NCI-H2107 (cell line): ENCODE data around the gene OR10A2.
A peak's percentile ranks its signal among the peaks of the same experiment; 100 is the strongest.
"Not testable (repeated sequence)": the region's sequence is repeated elsewhere in the genome, so short reads cannot be mapped to it uniquely, and the experiment has no call there.

Experiments used
- DNase-seq: peaks from one replicate; lab custom pipeline; 2025; lab: John Stamatoyannopoulos, UW

The OR10A2 gene

DNA sequence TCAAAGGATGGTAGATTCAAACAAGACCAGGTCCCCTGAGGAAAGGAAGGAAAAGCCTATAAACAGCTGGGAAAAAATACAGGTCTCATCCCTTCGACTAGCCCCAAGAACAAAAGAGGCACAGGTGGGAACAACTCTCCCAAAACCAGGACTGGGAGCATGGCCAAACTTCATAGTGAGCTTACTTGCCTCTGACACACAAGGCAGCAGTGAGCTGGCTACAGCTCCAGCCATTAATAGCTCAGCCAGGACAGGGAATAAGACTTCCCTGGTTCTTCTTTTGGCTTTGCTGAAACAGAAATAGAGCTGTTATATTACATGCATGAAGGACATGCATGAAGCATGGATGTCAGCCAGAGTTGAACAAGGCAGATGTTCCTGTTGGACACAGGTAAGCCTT, at the start of gene OR10A2:
Gene OR10A2 (plus strand): TSS at position 97 of the 400 bp plus-strand sequence. CDS start 6,698 bp downstream, outside the sequence.
- DNase-seq: no peak

DNA sequence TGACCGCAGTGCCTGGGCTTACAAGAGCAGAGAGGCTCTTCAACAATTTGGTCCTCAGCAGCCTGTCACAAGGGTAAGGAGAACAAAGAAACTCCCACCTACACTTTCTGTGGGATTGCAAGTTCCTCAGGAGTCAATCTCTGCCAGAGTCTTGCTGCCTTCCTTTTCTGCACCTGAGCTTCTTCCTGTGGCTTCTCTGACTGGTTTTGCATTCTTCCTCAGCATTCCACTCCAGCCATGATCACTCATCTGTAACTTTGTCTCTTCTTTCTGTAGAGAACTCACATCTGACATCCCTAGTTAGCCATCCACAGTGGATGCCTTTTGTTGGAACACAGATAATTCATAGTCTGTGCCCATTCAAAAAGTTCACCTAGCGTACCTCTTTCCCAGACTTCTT, 49.2 kb upstream of the OR10A2 start:
- DNase-seq: no peak

- DNase-seq: no peak
Observed at GRCh38 chr11:6817694-6818093, 45.2 kb upstream of the OR10A2 start.

- no peak for DNase-seq
Observed at GRCh38 chr11:6818967-6819366, 43.9 kb upstream of the OR10A2 start.

- DNase-seq: no peak
Observed at GRCh38 chr11:6824136-6824823, 38.6 kb upstream of the OR10A2 start.

GRCh38 chr11:6825231-6825744, 37.6 kb upstream of the OR10A2 start:
- DNase-seq: peak; percentile 17

DNA sequence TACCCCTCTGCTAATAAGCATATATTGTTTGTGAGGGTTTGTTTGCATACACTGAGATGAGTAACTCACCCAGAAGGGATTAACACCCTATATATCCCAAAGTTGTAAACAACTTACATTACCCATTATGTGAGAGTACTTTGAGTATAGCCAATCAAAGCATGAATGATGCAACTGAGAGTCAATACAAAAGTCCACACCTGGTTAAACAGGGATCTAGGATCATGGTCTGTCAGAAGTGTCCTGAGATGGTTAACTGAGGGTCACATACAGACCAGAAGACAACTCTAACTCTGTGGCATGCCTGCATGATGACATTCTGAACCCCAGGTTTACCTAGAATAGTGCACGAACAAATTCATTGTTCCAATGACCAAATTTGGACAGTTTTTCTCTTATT, 34.8 kb upstream of the OR10A2 start:
- DNase-seq: no peak

DNA sequence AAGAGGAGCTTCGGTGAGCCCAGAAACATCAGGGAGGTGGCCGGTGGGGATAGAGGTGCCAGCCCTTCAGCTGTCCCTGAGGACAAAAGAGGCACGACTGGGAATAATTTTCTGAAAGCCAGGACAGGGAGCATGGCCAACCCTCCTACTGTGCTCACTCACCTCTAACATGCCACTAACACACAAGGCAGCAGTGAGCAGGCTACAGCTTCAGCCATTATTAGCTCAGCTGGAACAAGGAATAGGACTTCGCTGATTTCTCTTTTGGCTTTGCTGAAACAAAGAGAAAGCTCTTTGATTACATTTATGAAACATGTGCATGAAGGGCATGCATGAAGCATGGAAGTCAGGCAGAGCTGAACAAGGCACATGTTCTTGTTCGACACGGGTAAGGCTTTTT, 29.5 kb upstream of the OR10A2 start:
- DNase-seq: no peak

GRCh38 chr11:6834021-6834420, 28.8 kb upstream of the OR10A2 start:
- DNase-seq: no peak

DNA sequence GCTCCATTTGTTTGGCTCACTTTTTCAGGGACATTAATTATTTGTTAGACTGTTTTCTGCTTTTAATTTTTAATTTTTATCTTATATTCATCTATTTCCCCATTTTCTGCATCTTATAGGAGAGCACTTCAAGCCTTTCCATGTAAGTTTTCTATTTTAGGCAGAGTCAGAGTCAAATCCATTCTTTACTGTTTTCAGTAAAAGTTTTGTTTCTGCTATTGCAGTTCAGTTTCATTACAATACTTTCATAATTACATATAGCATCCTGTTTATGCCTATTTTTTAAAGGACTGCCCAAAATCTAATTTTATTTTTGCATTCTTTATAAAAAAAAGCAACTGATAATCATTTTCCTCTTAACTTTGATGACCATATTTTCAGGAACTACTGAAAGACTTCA, 21.2 kb upstream of the OR10A2 start:
- DNase-seq: no peak

DNA sequence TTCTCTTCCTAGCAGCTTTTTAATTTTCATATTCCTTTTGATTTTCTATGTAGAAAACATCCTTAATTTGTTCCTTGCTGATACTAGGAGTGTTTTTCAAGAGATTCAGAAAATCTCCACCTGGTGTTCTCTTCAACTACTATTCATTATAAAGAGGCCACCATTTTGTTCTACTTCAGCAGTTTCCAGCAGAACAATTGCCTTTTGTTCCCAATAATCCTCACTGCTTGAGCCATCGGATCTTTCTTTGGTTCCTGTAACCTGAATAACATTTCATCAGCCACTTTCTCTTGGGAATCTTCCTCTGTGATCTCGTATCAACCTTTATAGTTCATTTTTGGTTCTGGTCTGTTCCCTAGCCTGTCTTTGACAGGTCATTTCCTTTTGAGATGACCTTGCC, 19.2 kb upstream of the OR10A2 start:
- no peak for DNase-seq

DNA sequence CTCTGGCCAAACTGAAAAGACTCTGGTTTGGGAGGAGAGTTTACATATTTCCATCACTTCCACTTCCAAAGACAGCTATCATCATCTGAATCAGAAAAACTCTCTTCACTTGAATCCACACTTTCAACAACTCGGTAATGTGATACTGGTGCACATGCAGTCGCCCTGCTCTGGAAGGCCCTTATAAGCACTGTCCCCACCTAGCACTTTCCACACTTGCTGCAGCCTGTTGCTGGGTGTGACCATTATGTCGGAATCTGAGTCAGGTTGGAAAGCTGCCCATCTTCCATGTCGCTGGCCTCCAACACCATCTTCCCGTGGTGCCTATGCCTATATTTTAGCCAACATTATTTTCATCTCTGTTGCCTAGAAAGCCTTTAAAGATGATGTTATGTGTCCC, 18.5 kb upstream of the OR10A2 start:
- no peak for DNase-seq

DNA sequence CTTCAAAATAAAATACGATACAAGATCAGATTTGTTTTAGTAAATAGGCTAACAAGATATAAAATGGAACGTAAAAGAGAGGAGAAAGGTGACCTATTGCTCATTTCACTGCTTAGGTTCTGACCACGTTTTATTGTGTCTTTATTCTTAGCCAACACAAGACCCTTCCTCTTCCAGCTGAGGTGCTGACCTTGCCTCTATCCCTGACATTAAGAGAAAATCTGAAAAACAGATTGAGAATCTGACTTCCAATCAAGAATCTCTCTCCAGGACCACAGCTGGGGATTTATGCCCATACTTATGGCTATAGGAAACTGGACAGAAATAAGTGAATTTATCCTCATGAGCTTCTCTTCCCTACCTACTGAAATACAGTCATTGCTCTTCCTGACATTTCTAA, 17.5 kb upstream of the OR10A2 start, which contains the start of gene OR10A5:
Gene OR10A5 (plus strand): TSS at position 301 of the 400 bp plus-strand sequence. CDS start 0 bp downstream, at position 301.
- DNase-seq: no peak

GRCh38 chr11:6850526-6850925, 12.3 kb upstream of the OR10A2 start:
- no peak for DNase-seq

- DNase-seq: not testable (repeated sequence)
Observed at GRCh38 chr11:6854801-6855200, 8.1 kb upstream of the OR10A2 start.

DNA sequence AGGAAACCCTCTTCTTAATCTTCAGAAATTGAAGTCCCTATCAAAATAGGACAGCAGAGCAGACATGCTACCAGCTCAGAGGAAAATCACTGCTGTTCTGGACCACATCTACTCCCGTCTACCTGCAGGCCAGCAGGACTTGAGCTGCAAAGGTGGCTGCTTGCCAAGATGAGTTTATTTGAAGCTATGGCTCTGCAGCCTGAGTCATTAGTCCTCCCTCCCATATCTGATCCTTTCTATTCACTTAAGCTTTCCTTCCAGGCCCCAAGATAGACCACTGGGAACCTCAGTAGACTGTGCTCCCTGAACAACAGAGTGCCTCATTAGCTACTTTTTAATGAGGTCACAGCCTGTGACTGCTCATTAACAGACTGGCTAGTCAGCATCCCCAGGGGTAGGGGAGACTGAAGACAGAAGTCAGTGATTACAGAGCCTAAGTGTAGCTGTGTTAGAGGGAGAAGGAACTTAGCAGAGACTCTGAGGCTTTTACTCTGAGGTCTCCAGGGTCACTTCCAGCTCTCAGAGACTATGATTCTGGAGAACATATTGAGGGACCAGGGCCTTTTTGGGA, 6.8 kb upstream of the OR10A2 start:
- no peak for DNase-seq

- no peak for DNase-seq
Observed at GRCh38 chr11:6856871-6857270, 6.0 kb upstream of the OR10A2 start.

GRCh38 chr11:6864438-6864837, 1.6 kb downstream of the OR10A2 start:
- no peak for DNase-seq

DNA sequence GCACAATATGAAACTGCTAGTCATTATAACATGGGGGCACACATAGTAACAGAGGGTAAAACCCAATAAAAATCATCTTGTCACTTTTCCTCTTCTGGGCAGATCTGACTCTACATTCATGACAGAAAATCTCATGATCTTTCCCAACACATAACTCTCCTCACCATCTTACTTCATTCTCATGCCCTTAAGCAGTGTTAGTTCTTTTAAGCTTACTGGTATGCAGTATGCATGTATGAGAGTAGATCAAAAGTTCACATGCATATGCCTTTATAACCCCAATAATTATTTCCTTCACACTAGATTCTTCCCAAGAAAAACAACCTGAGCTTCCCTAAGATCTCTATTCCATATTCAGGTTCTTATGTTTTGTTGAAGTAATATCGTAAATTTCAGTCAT, 8.4 kb downstream of the OR10A2 start:
- no peak for DNase-seq

GRCh38 chr11:6875761-6876160, 12.9 kb downstream of the OR10A2 start:
- DNase-seq: no peak

DNA sequence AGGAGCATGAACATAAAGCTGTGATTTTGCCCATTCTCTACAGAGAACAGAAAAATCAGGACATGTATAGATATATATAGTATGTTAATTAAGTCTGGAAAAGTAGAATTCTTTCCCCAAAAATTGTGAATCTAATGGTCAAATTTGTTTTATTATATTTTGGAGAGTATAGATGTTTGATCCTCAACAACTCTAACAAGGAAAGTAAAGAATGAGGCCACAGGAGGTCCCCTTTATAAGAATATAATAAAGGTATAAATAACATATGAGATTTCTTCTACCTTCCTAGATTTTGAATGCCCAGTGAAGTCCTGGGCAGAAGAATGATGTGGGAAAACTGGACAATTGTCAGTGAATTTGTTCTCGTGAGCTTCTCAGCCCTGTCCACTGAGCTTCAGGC, 13.5 kb downstream of the OR10A2 start, which contains the start of gene OR10A4:
Gene OR10A4 (plus strand): TSS at position 301 of the 400 bp plus-strand sequence. CDS start 23 bp downstream, at position 324.
- DNase-seq: no peak

DNA sequence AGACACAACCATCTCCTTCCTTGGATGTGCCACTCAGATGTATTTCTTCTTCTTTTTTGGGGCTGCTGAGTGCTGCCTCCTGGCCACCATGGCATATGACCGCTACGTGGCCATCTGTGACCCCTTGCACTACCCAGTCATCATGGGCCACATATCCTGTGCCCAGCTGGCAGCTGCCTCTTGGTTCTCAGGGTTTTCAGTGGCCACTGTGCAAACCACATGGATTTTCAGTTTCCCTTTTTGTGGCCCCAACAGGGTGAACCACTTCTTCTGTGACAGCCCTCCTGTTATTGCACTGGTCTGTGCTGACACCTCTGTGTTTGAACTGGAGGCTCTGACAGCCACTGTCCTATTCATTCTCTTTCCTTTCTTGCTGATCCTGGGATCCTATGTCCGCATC, 14.1 kb downstream of the OR10A2 start:
- no peak for DNase-seq

GRCh38 chr11:6882751-6883150, 19.9 kb downstream of the OR10A2 start:
- no peak for DNase-seq

DNA sequence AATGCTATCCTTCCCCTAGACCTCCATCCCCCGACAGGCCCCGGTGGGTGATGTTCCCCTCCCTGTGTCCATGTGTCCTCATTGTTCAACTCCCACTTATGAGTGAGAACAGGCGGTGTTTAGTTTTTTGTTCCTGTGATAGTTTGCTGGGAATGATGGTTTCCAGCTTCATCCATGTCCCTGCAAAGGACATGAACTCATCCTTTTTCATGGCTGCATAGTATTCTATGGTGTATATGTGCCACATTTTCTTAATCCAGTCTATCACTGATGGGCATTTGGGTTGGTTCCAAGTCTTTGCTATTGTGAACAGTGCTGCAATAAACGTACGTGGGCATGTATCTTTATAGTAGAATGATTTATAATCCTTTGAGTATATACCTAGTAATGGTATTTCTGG, 24.9 kb downstream of the OR10A2 start:
- DNase-seq: not testable (repeated sequence)
